Ovary (tissue), 9 donors: ENCODE data around the gene SLC6A6. TPM values are rescaled to one million over a fixed set of nuclear protein-coding genes. Genes with fewer than 3 reads are reported as not detected.
A peak's percentile ranks its signal among the peaks of the same experiment; 100 is the strongest.

Experiments used
- DNase-seq, 5 donors: peaks; one replicate each; pipeline ENCODE4 v3.0.0-alpha.2; 2019 to 2020
- H3K27ac ChIP-seq, 2 donors: fragments of 200-600 bp; one replicate each; pipeline versions ENCODE4 v1.5.1 to v1.8.0; 2019 to 2022
- H3K27me3 ChIP-seq: fragments of 200-600 bp; one replicate; pipeline ENCODE4 v1.8.0; 2022
- H3K36me3 ChIP-seq: fragments of 200-600 bp; sonication (generic); one replicate; pipeline ENCODE4 v1.5.1; 2019
- H3K4me1 ChIP-seq: one replicate; pipeline ENCODE4 v1.8.1; 2013; ENCODE audit warnings: mild to moderate bottlenecking, moderate library complexity; ENCODE audit not compliant: insufficient read depth
- H3K4me3 ChIP-seq: fragments of 200-600 bp; sonication (generic); one replicate; pipeline ENCODE4 v1.5.1; 2017
- H3K9me3 ChIP-seq, 2 donors: fragments of 200-600 bp in 1 of 2; sonication (generic) in 1 of 2; one replicate each; pipeline versions ENCODE4 v1.5.1 to v1.8.1; 2013 to 2019; ENCODE audit warnings: mild to moderate bottlenecking in 1 of 2, moderate library complexity in 1 of 2
- CTCF ChIP-seq, 3 donors: fragments of 450-650 bp in 2 of 3; fragments of 200-600 bp in 1 of 3; IDR thresholded peaks; one replicate each; pipeline versions ENCODE4 v1.5.1 to v1.8.0; 2016 to 2022; ENCODE audit warnings: antibody characterized with exemption in 3 of 3, mild to moderate bottlenecking in 1 of 3
- EP300 ChIP-seq: sonication (generic); formaldehyde crosslinking; IDR thresholded peaks from one replicate; pipeline ENCODE4 v1.6.1; 2017; ENCODE audit warnings: antibody characterized with exemption
- POLR2A ChIP-seq: fragments of 450-650 bp; IDR thresholded peaks from one replicate; pipeline ENCODE4 v1.6.1; 2017; ENCODE audit warnings: antibody characterized with exemption, mild to moderate bottlenecking, moderate library complexity
- WGBS, 3 donors: extraction: QIAGEN DNeasy Blood & Tissue Kit in 1 of 3; methylation state at CpG; one replicate each; pipeline versions ENCODE4 v1.1.5 to v1.1.7; 2013 to 2017; 5-methylcytosine and 5-hydroxymethylcytosine counted together
- intact Hi-C, 4 donors: fragments of 100-400 bp; cut with DNase I; formaldehyde crosslinking; loops; one replicate each; pipeline versions ENCODE4 v1.11.0 to v1.15.1; 2022 to 2023
- polyA plus RNA-seq, 2 donors: library from polyadenylated mRNA; stranded (reverse); fragments of 200-250 nt in 1 of 2; fragments of 350-450 nt in 1 of 2; fragmentation: Illumina TruSeq in 1 of 2; extraction: RNeasy Lipid Tissue Mini Kit (QIAGEN cat#74804) in 1 of 2; gene quantifications; one replicate each; pipeline ENCODE4 v1.2.3, GENCODE V29; 2013 to 2014
- total RNA-seq, 7 donors: library from RNA; depleted of rRNA in 2 of 7; stranded (reverse); fragments of >200 nt in 2 of 7; fragmentation: NEBNext Ultra II Directional in 3 of 7; extraction: Animal tissue kit (Norgen Biotek cat#: 25700) in 3 of 7; gene quantifications; one replicate each; pipeline versions ENCODE4 v1.1.0 to v1.2.4, GENCODE V29; 2016 to 2023
- donor health status: DM: no; HTN: no; CAD: no; lungs with moderate emphysema.
- donor health status: DM: no; HTN: no; CAD: no.
- donor health status: Bipolar disorder and iron deficiency.
- donor health status: DM: yes; HTN: yes; CAD: no.
- donor health status: DM: no; HTN: no; CAD: no.
- donor health status: DM: yes; HTN: yes; CAD: no.

Gene SLC6A6
- total and polyA plus RNA-seq, 9 donors = 32.5 to 141 (median 80.5) TPM

- no peak for DNase-seq
- Histone ChIP-seq H3K27me3 (no peaks in the 10 kb centered on the region), H3K36me3 (no peaks in the 10 kb centered on the region), H3K27ac (no peak overlapping the region), H3K9me3 (no peaks in the 10 kb centered on the region), H3K4me3 (no peak overlapping the region), H3K4me1 (peaks cover 6% of the 10 kb centered on the region)
- no peak for TF ChIP-seq EP300
- TF ChIP-seq CTCF (IDR thresholded peaks at IDR 0.05) = no peak
- TF ChIP-seq POLR2A = no peak
- intact Hi-C loops = no loop called here
- WGBS, 3 donors = 81 to 95% (median 86%) methylated on average over 8 of the region's 8 CpGs
Observed at GRCh38 chr3:14374444-14374883, 27.9 kb upstream of the SLC6A6 start.

- no peak for DNase-seq
- H3K4me1 ChIP-seq = peaks cover 6% of the 10 kb centered on the region
- WGBS, 3 donors = 68 to 93% (median 93%) methylated on average over 4 of the region's 4 CpGs
Observed at GRCh38 chr3:14375192-14375591, 27.2 kb upstream of the SLC6A6 start.

GRCh38 chr3:14376348-14377043, 25.9 kb upstream of the SLC6A6 start:
- Histone ChIP-seq H3K27me3 (no peaks in the 10 kb centered on the region), H3K4me3 (no peak overlapping the region), H3K27ac (no peak overlapping the region), H3K4me1 (peaks cover 6% of the 10 kb centered on the region), H3K36me3 (no peaks in the 10 kb centered on the region), H3K9me3 (no peaks in the 10 kb centered on the region)
- WGBS, 3 donors = 38 to 60% (median 42%) methylated on average over 9 of the region's 9 CpGs
- TF ChIP-seq CTCF (IDR thresholded peaks at IDR 0.05) = no peak
- TF ChIP-seq POLR2A = no peak
- TF ChIP-seq EP300 = no peak
- intact Hi-C loops = no loop called here
- peak in 2 of 5 donors; percentile 55 to 57 for DNase-seq

More at GRCh38 chr3:14375192-14375591, 27.2 kb upstream of the SLC6A6 start:
- Histone ChIP-seq H3K27ac (no peak overlapping the region), H3K36me3 (no peaks in the 10 kb centered on the region), H3K27me3 (no peaks in the 10 kb centered on the region), H3K4me3 (no peak overlapping the region), H3K9me3 (no peaks in the 10 kb centered on the region)
- intact Hi-C loops = no loop called here
- TF ChIP-seq EP300 (no peak), CTCF (IDR thresholded peaks at IDR 0.05) (no peak), POLR2A (no peak)

- intact Hi-C loops = no loop called here
- DNase-seq = no peak
Observed at GRCh38 chr3:14377044-14377837, 25.2 kb upstream of the SLC6A6 start.

More at GRCh38 chr3:14377044-14377837, 25.2 kb upstream of the SLC6A6 start:
- peaks cover 6% of the 10 kb centered on the region for H3K4me1 ChIP-seq
- no peak overlapping the region for H3K27ac ChIP-seq
- H3K9me3 ChIP-seq = no peaks in the 10 kb centered on the region
- H3K27me3 ChIP-seq = no peaks in the 10 kb centered on the region
- no peak overlapping the region for H3K4me3 ChIP-seq
- TF ChIP-seq CTCF (IDR thresholded peaks at IDR 0.05) (no peak), EP300 (no peak), POLR2A (no peak)
- 83 to 95% (median 85%) methylated on average over 6 of the region's 6 CpGs for WGBS, 3 donors
- no peaks in the 10 kb centered on the region for H3K36me3 ChIP-seq
